NCI-H460 (cell line): ENCODE results near the gene VAMP4. TPM values are rescaled to one million over a fixed set of nuclear protein-coding genes. Genes with fewer than 3 reads are reported as not detected.

Source experiments
- DNase-seq: peaks from one replicate; pipeline ENCODE4 v3.0.0-alpha.2; 2016; ENCODE audit warnings: low read depth; ENCODE audit errors: extremely low read depth
- small RNA-seq, 2 experiments: library from RNA; depleted of rRNA; stranded (forward); fragments of <200 nt; gene quantifications; one replicate each; pipeline ENCODE3, GENCODE V24; 2014
- total RNA-seq: library from RNA; depleted of rRNA; stranded (reverse); fragments of >200 nt; shearing (Covaris generic); gene quantifications from 2 replicates; pipeline ENCODE4 v1.2.3, GENCODE V29; 2014; rRNA removed

The VAMP4 gene
- total RNA-seq, 1 experiment from 2014 or later: 10.0 TPM

DNA sequence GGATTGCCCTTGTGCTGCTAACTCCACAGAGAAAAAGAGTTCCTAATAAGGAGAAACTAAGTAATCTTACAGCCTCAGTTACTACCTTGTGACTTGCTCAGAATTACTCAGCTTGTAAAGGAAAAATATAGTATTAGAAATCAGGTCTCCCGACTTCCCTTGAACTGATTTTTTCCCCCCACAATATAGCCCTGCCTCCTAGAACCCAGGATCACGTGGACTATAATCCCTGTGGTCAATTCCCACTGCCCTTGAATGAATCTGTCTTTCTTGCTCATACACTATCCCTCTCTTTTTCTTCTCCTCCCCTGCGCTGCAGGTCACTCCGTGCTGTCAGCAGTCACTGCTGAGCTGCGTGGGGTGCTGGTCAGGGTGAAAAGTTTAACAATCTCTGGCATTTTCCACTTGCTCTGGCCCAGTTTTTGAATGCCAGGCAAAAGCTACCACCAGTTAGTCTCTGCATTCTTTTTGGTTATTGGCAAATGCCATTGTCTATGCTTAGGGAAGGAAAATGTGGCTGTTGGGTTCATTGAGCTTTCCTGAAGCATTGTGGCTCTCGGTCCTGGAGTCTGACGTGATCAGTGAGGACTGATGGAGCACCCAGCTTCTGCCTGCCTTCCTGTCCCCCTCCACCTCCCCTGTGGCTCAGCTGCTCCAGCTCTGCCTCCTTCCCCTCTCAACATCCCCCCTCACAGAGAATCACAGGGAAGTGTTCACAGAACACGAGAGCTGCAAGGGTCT is 87.5 kb downstream of the VAMP4 start:
- no peak for DNase-seq

DNA sequence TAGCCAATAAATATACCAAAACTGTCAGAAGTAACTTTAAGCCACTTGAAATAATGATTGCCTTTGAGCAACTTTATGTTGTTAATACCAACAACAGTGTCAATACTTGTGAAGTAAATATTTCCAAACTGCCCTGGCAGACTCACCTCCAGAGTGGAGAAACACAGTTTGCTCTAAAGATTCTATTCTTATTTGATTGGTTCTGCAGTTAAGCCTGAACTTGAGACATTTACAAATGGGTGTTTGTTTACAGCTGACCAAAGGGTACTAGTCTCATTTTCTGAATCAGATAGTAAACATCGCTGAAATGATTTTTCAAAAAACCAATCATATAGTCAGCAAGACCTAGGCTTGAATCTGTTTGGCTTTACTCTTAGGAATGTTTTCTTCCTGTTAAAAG is 88.1 kb downstream of the VAMP4 start:
- DNase-seq: peak; percentile 2

DNA sequence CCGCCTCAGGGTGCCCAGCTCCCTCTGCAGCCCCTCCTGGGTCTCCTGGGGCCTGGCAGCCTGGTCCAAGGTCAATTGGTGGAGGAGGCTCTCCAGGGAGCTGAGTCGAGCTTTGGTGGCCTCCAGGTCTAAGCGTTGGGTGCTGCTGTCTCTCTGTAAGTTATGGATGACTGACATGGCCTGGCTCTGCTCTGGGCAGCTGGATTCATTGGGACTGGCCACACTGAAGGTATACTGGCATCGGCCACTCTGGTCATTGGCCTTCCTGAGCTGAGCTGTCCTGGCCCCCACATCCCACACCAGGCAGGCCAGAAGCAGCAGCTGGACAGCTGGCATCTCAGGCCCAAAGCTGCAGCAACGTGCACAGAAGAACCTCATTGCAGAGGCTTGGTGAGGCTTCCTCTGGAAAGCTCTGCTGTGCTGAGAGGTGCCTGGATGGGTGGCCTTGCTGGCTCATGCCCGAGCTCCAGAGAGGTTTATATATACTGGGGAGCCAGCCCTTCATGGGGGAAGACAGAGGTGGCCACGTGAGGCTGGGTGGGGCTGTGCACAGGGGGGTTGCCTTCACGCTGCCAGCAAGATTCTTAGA is 89.5 kb downstream of the VAMP4 start, which contains the start of gene MYOC:
Gene MYOC (minus strand): TSS at position 455 of the 589 bp plus-strand sequence. CDS start 77 bp downstream, at position 378.
- DNase-seq: no peak

Small RNA genes lying within 50 kb of the gene (small RNA-seq; reads per million reads assigned to genes)
- 0 reads per million in 2 experiments for gene RF00601

Other genes starting within 250 kb of the VAMP4 start
- gene MYOCOS, start 119.8 kb downstream of the VAMP4 start, total RNA-seq: not detected in 2 replicates
- gene MYOC, start 89.4 kb downstream of the VAMP4 start, total RNA-seq: not detected in 2 replicates
- 33.3 and 41.5 TPM in 2 replicates for gene METTL13, start 39.6 kb upstream of the VAMP4 start, total RNA-seq
- gene DNM3, start 99.4 kb upstream of the VAMP4 start, total RNA-seq: 0.12 and 0.27 TPM in 2 replicates